ENCODE results near the gene TAF5L. TPM values are rescaled to one million over a fixed set of nuclear protein-coding genes. Genes with fewer than 3 reads are reported as not detected.

TAF5L gene
- 10 to 100 TPM in 11 of 12 donors, not detected in 1; 10.1 to 18.2 (median 12.0) TPM for polyA plus RNA-seq (ENCODE audit: insufficient read length in 12 of 12)
- long read RNA-seq, donor 1 = 0 reads
- long read RNA-seq, donor 2, full-length matches to known transcripts = 1 of 8 reads
- long read RNA-seq, donor 2, partial matches to known transcripts = 7 of 8 reads
- long read RNA-seq, donor 2, other reads (novel, unspliced or antisense) = 0 of 8 reads
- long read RNA-seq, donor 3, partial matches to known transcripts = 0 of 1 reads
- long read RNA-seq, donor 3, other reads (novel, unspliced or antisense) = 0 of 1 reads
- long read RNA-seq, donor 4, partial matches to known transcripts = 0 of 1 reads
- long read RNA-seq, donor 4, other reads (novel, unspliced or antisense) = 0 of 1 reads
- long read RNA-seq, donor 5, full-length matches to known transcripts = 9 of 9 reads
- long read RNA-seq, donor 5, partial matches to known transcripts = 0 of 9 reads
- long read RNA-seq, donor 5, other reads (novel, unspliced or antisense) = 0 of 9 reads
- long read RNA-seq, donor 6, partial matches to known transcripts = 0 of 2 reads
- long read RNA-seq, donor 6, other reads (novel, unspliced or antisense) = 0 of 2 reads
- long read RNA-seq, donor 7 = 0 reads
- long read RNA-seq, donor 8, partial matches to known transcripts = 5 of 9 reads
- long read RNA-seq, donor 8, other reads (novel, unspliced or antisense) = 0 of 9 reads
- long read RNA-seq, donor 9, partial matches to known transcripts = 0 of 2 reads
- long read RNA-seq, donor 9, other reads (novel, unspliced or antisense) = 0 of 2 reads
- long read RNA-seq, donor 10, full-length matches to known transcripts = 5 of 5 reads
- long read RNA-seq, donor 10, partial matches to known transcripts = 0 of 5 reads
- long read RNA-seq, donor 10, other reads (novel, unspliced or antisense) = 0 of 5 reads
- long read RNA-seq, donor 11, full-length matches to known transcripts = 3 of 3 reads
- long read RNA-seq, donor 11, partial matches to known transcripts = 0 of 3 reads
- long read RNA-seq, donor 11, other reads (novel, unspliced or antisense) = 0 of 3 reads

GRCh38 chr1:229625915-229626831, at the start of gene TAF5L, which contains the start of gene URB2:
Gene TAF5L (minus strand): TSS chr1:229626122. CDS start chr1:229614482, 11,640 bp downstream.
Gene URB2 (plus strand): TSS chr1:229626247. CDS start chr1:229627634, 1,387 bp downstream.
- peak; percentile 90 for DNase-seq

- no peak for DNase-seq
These were observed 49.5 kb upstream of the TAF5L start for GRCh38 chr1:229675396-229675795.

- no peak for DNase-seq
These were observed 48.1 kb upstream of the TAF5L start for GRCh38 chr1:229674042-229674441.

GRCh38 chr1:229672246-229672645, 46.3 kb upstream of the TAF5L start:
- DNase-seq = no peak

- no peak for DNase-seq
These were observed 45.4 kb upstream of the TAF5L start for GRCh38 chr1:229671310-229671709.

GRCh38 chr1:229669333-229669732, 43.4 kb upstream of the TAF5L start:
- DNase-seq = no peak

GRCh38 chr1:229666585-229666984, 40.7 kb upstream of the TAF5L start:
- no peak for DNase-seq

GRCh38 chr1:229665912-229666558, 40.1 kb upstream of the TAF5L start:
- DNase-seq = no peak

- no peak for DNase-seq
These were observed 38.3 kb upstream of the TAF5L start for GRCh38 chr1:229664133-229664689.

- no peak for DNase-seq
These were observed 36.0 kb upstream of the TAF5L start for GRCh38 chr1:229661897-229662296.

GRCh38 chr1:229661022-229661877, 35.3 kb upstream of the TAF5L start:
- peak; percentile 78 for DNase-seq

- no peak for DNase-seq
These were observed 32.3 kb upstream of the TAF5L start for GRCh38 chr1:229657993-229658755.

- no peak for DNase-seq
These were observed 29.9 kb upstream of the TAF5L start for GRCh38 chr1:229655781-229656180.

- DNase-seq = no peak
These were observed 27.5 kb upstream of the TAF5L start for GRCh38 chr1:229653420-229653819.

GRCh38 chr1:229651546-229651945, 25.6 kb upstream of the TAF5L start:
- DNase-seq = no peak

- no peak for DNase-seq
These were observed 24.1 kb upstream of the TAF5L start for GRCh38 chr1:229650045-229650444.

- DNase-seq = no peak
These were observed 22.5 kb upstream of the TAF5L start for GRCh38 chr1:229648406-229648805.

- no peak for DNase-seq
These were observed 19.5 kb upstream of the TAF5L start for GRCh38 chr1:229645324-229645993.

All from muscle of arm (tissue), 14 donors.